RWPE1 (cell line): ENCODE data around the gene VRK1.

ENCODE experiments used
- CTCF ChIA-PET: fragments of 350-600 bp; sonication (Branson Sonifier 250); formaldehyde crosslinking; extraction: SDS; loops from one replicate; lab custom pipeline; 2021; lab: Yijun Ruan, JAX
- POLR2A ChIA-PET: fragments of 400-600 bp; formaldehyde crosslinking; extraction: SDS; loops from one replicate; lab custom pipeline; 2020; ENCODE audit warnings: antibody characterized with exemption; ENCODE audit not compliant: low non-redundant PET; lab: Yijun Ruan, JAX
- DNase-seq: peaks from one replicate; pipeline ENCODE4 v3.0.0; 2012; ENCODE audit warnings: low spot score
- H3K27ac ChIP-seq: fragments of 450-650 bp; 2 replicates; pipeline ENCODE4 v1.5.1; 2017
- TF ChIP-seq, protein P1 (sequence below): fragments of 450-650 bp; conservative IDR thresholded peaks from 2 replicates; pipeline ENCODE4 v1.5.1; 2017; ENCODE audit warnings: low read depth, mild to moderate bottlenecking

The VRK1 gene

DNA sequence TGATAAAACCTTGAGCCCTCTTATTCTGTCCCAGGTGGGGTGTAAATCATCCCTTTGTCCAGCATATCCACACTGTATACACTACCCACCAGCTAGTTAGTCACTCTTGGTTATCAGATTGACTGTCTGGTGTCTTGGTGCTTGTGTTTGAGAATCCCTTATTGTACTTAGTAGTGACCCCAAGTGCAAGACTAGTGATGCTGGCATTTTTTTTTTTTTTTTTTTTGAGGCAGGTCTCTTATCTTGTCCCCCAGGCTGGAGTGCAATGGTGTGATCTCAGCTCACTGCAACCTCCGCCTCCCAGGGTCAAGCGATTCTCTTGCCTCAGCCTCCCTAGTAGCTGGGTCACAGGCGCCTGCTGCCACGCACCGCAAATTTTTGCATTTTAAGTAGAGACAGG lies 5.8 kb downstream of the VRK1 start:
- TF ChIP-seq, protein P1, sequence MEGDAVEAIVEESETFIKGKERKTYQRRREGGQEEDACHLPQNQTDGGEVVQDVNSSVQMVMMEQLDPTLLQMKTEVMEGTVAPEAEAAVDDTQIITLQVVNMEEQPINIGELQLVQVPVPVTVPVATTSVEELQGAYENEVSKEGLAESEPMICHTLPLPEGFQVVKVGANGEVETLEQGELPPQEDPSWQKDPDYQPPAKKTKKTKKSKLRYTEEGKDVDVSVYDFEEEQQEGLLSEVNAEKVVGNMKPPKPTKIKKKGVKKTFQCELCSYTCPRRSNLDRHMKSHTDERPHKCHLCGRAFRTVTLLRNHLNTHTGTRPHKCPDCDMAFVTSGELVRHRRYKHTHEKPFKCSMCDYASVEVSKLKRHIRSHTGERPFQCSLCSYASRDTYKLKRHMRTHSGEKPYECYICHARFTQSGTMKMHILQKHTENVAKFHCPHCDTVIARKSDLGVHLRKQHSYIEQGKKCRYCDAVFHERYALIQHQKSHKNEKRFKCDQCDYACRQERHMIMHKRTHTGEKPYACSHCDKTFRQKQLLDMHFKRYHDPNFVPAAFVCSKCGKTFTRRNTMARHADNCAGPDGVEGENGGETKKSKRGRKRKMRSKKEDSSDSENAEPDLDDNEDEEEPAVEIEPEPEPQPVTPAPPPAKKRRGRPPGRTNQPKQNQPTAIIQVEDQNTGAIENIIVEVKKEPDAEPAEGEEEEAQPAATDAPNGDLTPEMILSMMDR: no peak
- ChIA-PET POLR2A (no interaction called here), CTCF (no interaction called here)
- no peak overlapping the region for H3K27ac ChIP-seq
- DNase-seq: no peak

DNA sequence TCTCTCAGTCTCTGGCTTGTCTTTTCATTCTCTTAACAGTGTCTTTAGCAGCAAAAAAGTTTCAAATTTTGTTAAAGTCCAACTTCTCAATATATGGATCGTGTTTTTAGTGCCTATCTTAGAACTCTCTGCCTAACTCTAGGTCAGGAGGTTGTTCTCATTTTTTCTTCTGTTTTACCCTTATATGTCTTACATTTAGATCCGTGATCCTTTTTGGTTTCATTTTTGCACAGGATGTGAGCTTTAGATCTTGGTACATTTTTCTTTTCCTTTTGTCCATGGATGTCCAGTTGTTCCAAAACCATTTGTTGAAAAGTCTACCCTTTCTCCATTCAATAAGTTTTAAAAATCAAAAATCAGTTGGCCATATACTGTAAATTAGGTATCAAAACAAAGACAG lies 6.8 kb downstream of the VRK1 start:
- ChIA-PET CTCF (no interaction called here), POLR2A (no interaction called here)
- no peak overlapping the region for H3K27ac ChIP-seq
- no peak for DNase-seq
- TF ChIP-seq, protein P1: no peak

DNA sequence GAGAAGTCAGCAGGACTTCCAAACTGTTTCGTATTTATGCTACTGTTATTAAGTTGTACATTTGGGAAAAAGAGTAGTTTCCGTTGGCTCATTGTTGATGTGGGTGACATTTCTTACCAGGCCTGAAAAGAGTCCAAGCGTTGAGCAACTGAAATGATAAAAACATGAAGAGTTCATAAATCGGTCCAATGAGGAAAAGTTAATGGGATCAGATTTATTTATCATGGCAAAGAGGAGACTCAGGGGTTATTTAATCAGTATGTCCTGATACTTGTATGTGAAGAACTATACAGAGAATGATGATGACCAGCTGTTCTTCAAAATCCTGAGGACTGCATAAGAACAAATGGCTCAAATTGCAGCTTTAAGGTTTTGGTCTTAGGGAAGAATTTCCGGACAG lies 7.7 kb downstream of the VRK1 start:
- no peak overlapping the region for H3K27ac ChIP-seq
- DNase-seq: no peak
- TF ChIP-seq, protein P1: no peak
- ChIA-PET POLR2A (no interaction called here), CTCF (no interaction called here)

DNA sequence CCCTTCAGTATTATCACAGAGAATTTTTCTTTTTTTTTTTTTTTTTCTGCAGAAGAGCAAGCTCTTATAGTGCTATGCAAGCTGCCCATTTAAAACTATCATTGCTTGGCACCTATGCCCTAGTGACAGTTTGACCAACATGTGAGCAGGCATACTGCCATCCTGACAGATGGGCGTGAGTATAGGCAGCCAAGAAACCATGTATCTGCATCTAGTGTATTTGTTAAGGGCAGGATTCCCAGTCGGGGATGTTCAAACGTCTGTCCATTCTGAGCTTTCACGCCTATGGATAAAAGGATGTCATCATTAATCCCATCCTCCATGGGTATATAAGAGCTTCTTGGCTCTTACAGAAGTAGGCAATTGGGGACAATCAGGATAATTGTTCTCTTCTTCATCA lies 8.8 kb downstream of the VRK1 start:
- TF ChIP-seq, protein P1: no peak
- H3K27ac ChIP-seq: no peak overlapping the region
- no peak for DNase-seq
- POLR2A ChIA-PET: no interaction called here
- CTCF ChIA-PET: interaction anchor here (0.5 to 0.6 kb wide), 2 partner anchors 11 to 395 kb away, joined by 3 to 6 read pairs; no protein-coding TSS in a partner anchor

DNA sequence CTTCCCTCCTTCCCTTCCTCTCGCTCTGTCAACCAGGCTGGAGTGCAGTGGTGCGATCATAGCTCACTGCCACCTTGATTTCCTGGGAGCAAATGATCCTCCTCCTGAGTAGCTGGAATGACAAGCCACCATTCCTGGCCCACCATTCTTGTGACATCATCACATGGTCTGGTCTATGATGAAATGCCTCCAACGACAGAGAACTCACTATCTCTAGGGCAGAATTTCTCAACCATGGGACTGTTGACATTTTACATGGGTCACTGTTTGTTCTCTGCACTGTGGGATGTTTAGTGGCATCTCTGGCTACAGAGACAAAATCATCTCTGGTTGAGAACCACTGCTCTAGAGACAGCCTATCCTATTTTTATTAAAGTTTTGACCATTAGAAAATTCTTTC lies 9.7 kb downstream of the VRK1 start:
- CTCF ChIA-PET: interaction anchor here (0.6 to 0.8 kb wide), 2 partner anchors 47 to 65 kb away, joined by 3 read pairs; no protein-coding TSS in a partner anchor
- POLR2A ChIA-PET: no interaction called here
- TF ChIP-seq, protein P1: no peak
- H3K27ac ChIP-seq: no peak overlapping the region
- DNase-seq: no peak

DNA sequence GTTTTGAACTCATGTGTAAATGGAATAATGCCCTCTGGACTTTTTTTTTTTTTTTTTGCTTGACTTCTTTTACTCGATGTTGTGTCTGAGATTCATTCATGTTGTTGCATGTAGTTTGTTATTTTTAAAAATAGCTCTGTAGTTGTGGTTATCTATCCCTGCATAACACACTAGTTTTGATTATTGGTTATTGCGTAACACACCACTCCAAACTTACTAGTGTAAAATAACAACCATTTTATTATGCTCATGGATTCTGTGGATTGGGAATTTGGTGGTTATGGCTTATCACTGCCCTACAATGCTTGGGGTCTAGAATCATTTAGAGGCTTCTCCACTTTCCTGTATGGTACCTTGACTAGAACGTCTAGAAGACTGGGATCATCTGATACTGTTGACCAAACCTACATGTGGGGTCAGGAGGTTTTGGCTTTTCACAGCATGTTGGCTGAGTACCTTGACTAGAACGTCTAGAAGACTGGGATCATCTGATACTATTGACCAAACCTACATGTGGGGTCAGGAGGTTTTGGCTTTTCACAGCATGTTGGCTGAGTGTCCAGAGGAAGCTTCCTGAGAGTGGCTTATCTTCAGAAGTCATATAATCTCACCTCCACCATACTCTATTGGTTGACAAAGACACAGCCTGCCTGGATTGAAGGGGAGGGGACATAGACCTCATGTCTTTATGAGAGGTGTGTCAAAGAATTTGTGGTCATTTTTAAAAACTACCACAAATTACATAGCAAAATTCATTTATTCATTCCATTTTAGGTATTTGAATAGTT lies 11.6 kb downstream of the VRK1 start:
- TF ChIP-seq, protein P1: no peak
- H3K27ac ChIP-seq: no peak overlapping the region
- POLR2A ChIA-PET: no interaction called here
- CTCF ChIA-PET: no interaction called here
- DNase-seq: no peak
